DMS 273 treated with DMSO at 0.1 percent for 48 hours (cell line): ENCODE data around the gene FEM1B.
"Not testable (repeated sequence)": the region's sequence is repeated elsewhere in the genome, so short reads cannot be mapped to it uniquely, and the experiment has no call there.

Experiments used
- DNase-seq: peaks from one replicate; lab custom pipeline; 2025; lab: John Stamatoyannopoulos, UW

Gene FEM1B

GRCh38 chr15:68277603-68278344 lies at the start of gene FEM1B:
Gene FEM1B (plus strand): TSS chr15:68277745. CDS start chr15:68278418, 673 bp downstream.
- peak; percentile 71 for DNase-seq

- DNase-seq, result no peak
Observed at GRCh38 chr15:68228143-68228970, 49.2 kb upstream of the FEM1B start.

GRCh38 chr15:68228971-68229385 lies 48.6 kb upstream of the FEM1B start:
- no peak for DNase-seq

GRCh38 chr15:68229386-68230156 lies 48.0 kb upstream of the FEM1B start, which contains the start of gene CLN6:
Gene CLN6 (minus strand): TSS chr15:68229728. CDS start chr15:68229584, 144 bp downstream.
- DNase-seq, result peak; percentile 17

- no peak for DNase-seq
Observed at GRCh38 chr15:68230157-68231100, 47.1 kb upstream of the FEM1B start.

GRCh38 chr15:68231102-68231818 lies 46.3 kb upstream of the FEM1B start:
- DNase-seq, result no peak

- no peak for DNase-seq
Observed at GRCh38 chr15:68232449-68232848, 45.1 kb upstream of the FEM1B start.

- no peak for DNase-seq
Observed at GRCh38 chr15:68232937-68233336, 44.6 kb upstream of the FEM1B start.

GRCh38 chr15:68234060-68234459 lies 43.5 kb upstream of the FEM1B start:
- DNase-seq, result no peak

GRCh38 chr15:68234520-68234919 lies 43.0 kb upstream of the FEM1B start:
- DNase-seq, result not testable (repeated sequence)

GRCh38 chr15:68235022-68235421 lies 42.5 kb upstream of the FEM1B start:
- no peak for DNase-seq

GRCh38 chr15:68239025-68239424 lies 38.5 kb upstream of the FEM1B start:
- DNase-seq, result no peak

- no peak for DNase-seq
Observed at GRCh38 chr15:68241088-68241935, 36.2 kb upstream of the FEM1B start.

GRCh38 chr15:68244235-68244634 lies 33.3 kb upstream of the FEM1B start:
- no peak for DNase-seq

- no peak for DNase-seq
Observed at GRCh38 chr15:68249058-68249713, 28.4 kb upstream of the FEM1B start.

- DNase-seq, result peak; percentile 42
Observed at GRCh38 chr15:68252925-68253534, 24.5 kb upstream of the FEM1B start.

GRCh38 chr15:68256675-68257450 lies 20.7 kb upstream of the FEM1B start:
- no peak for DNase-seq

- DNase-seq, result no peak
Observed at GRCh38 chr15:68258692-68259091, 18.9 kb upstream of the FEM1B start.
